H1 (cell line): Measurements from ENCODE around the gene LCORL. TPM values are rescaled to one million over a fixed set of nuclear protein-coding genes. Genes with fewer than 3 reads are reported as not detected.

Experiments
- CTCF ChIA-PET: fragments of 300-600 bp; sonication (Branson Sonifier 250); formaldehyde crosslinking; loops from one replicate; lab custom pipeline; 2021; ENCODE audit not compliant: partially characterized antibody; lab: Charles Lee
- POLR2A ChIA-PET: fragments of 300-600 bp; sonication (Branson Sonifier 250); formaldehyde crosslinking; loops from one replicate; lab custom pipeline; 2021; ENCODE audit warnings: inconsistent platforms; ENCODE audit not compliant: partially characterized antibody; lab: Charles Lee
- DNase-seq, 2 experiments: peaks; one replicate each; pipeline versions ENCODE4 v3.0.0 to v3.0.0-alpha.2; 2010 to 2022; ENCODE audit warnings: low spot score in 2 of 2, low read depth in 1 of 2, mixed read lengths in 1 of 2
- FAIRE-seq: peaks from 2 replicates; lab custom pipeline; 2011; peaks lifted over from hg19 to GRCh38; lab: Jason Lieb, UNC
- H2AFZ ChIP-seq: 2 replicates; pipeline ENCODE4 v1.8.1; 2012; ENCODE audit warnings: low read length, inconsistent platforms
- H2AK5ac ChIP-seq: 2 replicates; pipeline ENCODE4 v1.6.1; 2013; ENCODE audit warnings: low read depth, low read length
- H2BK120ac ChIP-seq: replicated peaks from 2 replicates; pipeline ENCODE3; 2013; ENCODE audit warnings: low read depth, low read length, inconsistent platforms
- H2BK12ac ChIP-seq: 2 replicates; pipeline ENCODE4 v1.6.1; 2013; ENCODE audit warnings: low read depth, low read length
- H2BK15ac ChIP-seq: 2 replicates; pipeline ENCODE4 v1.6.1; 2013; ENCODE audit warnings: low read length
- H2BK20ac ChIP-seq: 2 replicates; pipeline ENCODE4 v1.6.1; 2013; ENCODE audit warnings: low read length
- H2BK5ac ChIP-seq: 2 replicates; pipeline ENCODE4 v1.6.1; 2013; ENCODE audit warnings: low read depth, low read length
- H3K14ac ChIP-seq: 2 replicates; pipeline ENCODE4 v1.6.1; 2013; ENCODE audit warnings: inconsistent platforms; ENCODE audit not compliant: insufficient read length
- H3K18ac ChIP-seq: 2 replicates; pipeline ENCODE4 v1.6.1; 2013; ENCODE audit warnings: low read length; ENCODE audit errors: extremely low read depth
- H3K23ac ChIP-seq: 2 replicates; pipeline ENCODE4 v1.6.1; 2013; ENCODE audit warnings: inconsistent platforms; ENCODE audit not compliant: insufficient read length
- H3K23me2 ChIP-seq: 2 replicates; pipeline ENCODE4 v1.6.1; 2013; ENCODE audit warnings: low read depth, low read length
- H3K27ac ChIP-seq: 2 replicates; pipeline ENCODE4 v1.6.1; 2011; ENCODE audit warnings: low read depth, low read length, inconsistent platforms
- H3K27me3 ChIP-seq, 4 experiments: replicated peaks in 1 of 4; 1 replicate in 1 of 4; 2 replicates in 3 of 4; pipeline versions ENCODE4 v1.6.1 to v1.8.1; 2011 to 2013; ENCODE audit warnings: low read length in 3 of 4, mild to moderate bottlenecking in 3 of 4, inconsistent platforms in 2 of 4, mixed read lengths in 2 of 4, moderate library complexity in 1 of 4; ENCODE audit not compliant: control insufficient read depth in 3 of 4, insufficient read depth in 3 of 4; ENCODE audit errors: extremely low read depth in 1 of 4
- H3K36me3 ChIP-seq, 4 experiments: 2 replicates each; pipeline versions ENCODE4 v1.6.1 to v1.8.1; 2011 to 2013; ENCODE audit warnings: mild to moderate bottlenecking in 4 of 4, low read length in 3 of 4, moderate library complexity in 2 of 4, control low read depth in 1 of 4, inconsistent platforms in 1 of 4; ENCODE audit not compliant: insufficient read depth in 4 of 4, control insufficient read depth in 2 of 4
- H3K4ac ChIP-seq: replicated peaks from 2 replicates; pipeline ENCODE3; 2013; ENCODE audit warnings: low read length, low read depth, mixed read lengths, inconsistent platforms; ENCODE audit not compliant: insufficient read length
- H3K4me1 ChIP-seq, 4 experiments: replicated peaks in 1 of 4; 1 replicate in 1 of 4; 2 replicates in 3 of 4; pipeline versions ENCODE4 v1.6.1 to v1.8.1; 2011 to 2013; ENCODE audit warnings: low read length in 3 of 4, inconsistent platforms in 2 of 4, mixed read lengths in 1 of 4; ENCODE audit not compliant: insufficient read depth in 4 of 4, control insufficient read depth in 3 of 4
- H3K4me2 ChIP-seq, 2 experiments: 2 replicates each; pipeline versions ENCODE4 v1.6.1 to v1.8.1; 2011 to 2013; ENCODE audit warnings: low read depth in 2 of 2, low read length in 2 of 2, control low read depth in 1 of 2, inconsistent platforms in 1 of 2, mild to moderate bottlenecking in 1 of 2; ENCODE audit not compliant: insufficient read depth in 1 of 2
- H3K4me3 ChIP-seq, 4 experiments: fragments of 200-600, 300-600 bp in 1 of 4; sonication (generic), shearing (Covaris generic), sonication (Bioruptor Twin) in 1 of 4; 2 replicates each; pipeline versions ENCODE4 v1.5.1 to v1.8.1; 2011 to 2016; ENCODE audit warnings: low read length in 4 of 4, low read depth in 3 of 4, control low read depth in 2 of 4, inconsistent platforms in 2 of 4, mild to moderate bottlenecking in 2 of 4, mixed read lengths in 1 of 4, moderate library complexity in 1 of 4; ENCODE audit not compliant: insufficient read depth in 2 of 4; ENCODE audit errors: extremely low read depth in 1 of 4
- H3K56ac ChIP-seq: replicated peaks from 2 replicates; pipeline ENCODE3; 2013; ENCODE audit warnings: low read depth, mild to moderate bottlenecking, mixed read lengths, low read length, inconsistent platforms; ENCODE audit not compliant: insufficient read length
- H3K79me1 ChIP-seq: 2 replicates; pipeline ENCODE4 v1.6.1; 2013; ENCODE audit warnings: low read depth, low read length, control low read depth
- H3K79me2 ChIP-seq, 2 experiments: 2 replicates each; pipeline versions ENCODE4 v1.6.1 to v1.8.1; 2012 to 2013; ENCODE audit warnings: low read length in 2 of 2, mild to moderate bottlenecking in 2 of 2, inconsistent platforms in 1 of 2; ENCODE audit not compliant: insufficient read depth in 2 of 2, control insufficient read depth in 1 of 2
- H3K9ac ChIP-seq, 4 experiments: replicated peaks in 1 of 4; 1 replicate in 1 of 4; 2 replicates in 3 of 4; pipeline versions ENCODE4 v1.6.1 to v1.8.1; 2011 to 2013; ENCODE audit warnings: low read depth in 3 of 4, low read length in 3 of 4, control low read depth in 2 of 4, mild to moderate bottlenecking in 2 of 4, moderate library complexity in 2 of 4, inconsistent platforms in 1 of 4; ENCODE audit errors: extremely low read depth in 1 of 4
- H3K9me3 ChIP-seq, 2 experiments: 2 replicates each; pipeline versions ENCODE4 v1.6.1 to v1.8.1; 2012 to 2013; ENCODE audit warnings: mild to moderate bottlenecking in 2 of 2, moderate library complexity in 2 of 2, control low read depth in 1 of 2, inconsistent platforms in 1 of 2, low read depth in 1 of 2, low read length in 1 of 2, mixed read lengths in 1 of 2; ENCODE audit not compliant: insufficient read depth in 2 of 2
- H4K20me1 ChIP-seq, 2 experiments: replicated peaks in 1 of 2; 2 replicates each; pipeline versions ENCODE3 to v1.8.1; 2011 to 2013; ENCODE audit warnings: inconsistent platforms in 2 of 2, low read length in 2 of 2, mild to moderate bottlenecking in 1 of 2; ENCODE audit not compliant: insufficient read depth in 2 of 2, control insufficient read depth in 1 of 2
- H4K5ac ChIP-seq: 2 replicates; pipeline ENCODE4 v1.6.1; 2013; ENCODE audit warnings: low read length, low read depth, mixed read lengths, inconsistent platforms; ENCODE audit not compliant: insufficient read length
- H4K8ac ChIP-seq: 2 replicates; pipeline ENCODE4 v1.8.0; 2013; ENCODE audit warnings: mild to moderate bottlenecking, moderate library complexity, low read length, inconsistent platforms; ENCODE audit not compliant: insufficient read depth; ENCODE audit errors: extremely low read depth
- H4K91ac ChIP-seq: replicated peaks from 2 replicates; pipeline ENCODE3; 2013; ENCODE audit warnings: low read length, mixed read lengths, inconsistent platforms; ENCODE audit not compliant: insufficient read length
- GTF2F1 ChIP-seq: IDR thresholded peaks from 2 replicates; pipeline ENCODE4 v1.6.1; 2012; ENCODE audit warnings: low read depth, low read length, improper control_type of control experiment, borderline replicate concordance
- NRF1 ChIP-seq: IDR thresholded peaks from 2 replicates; pipeline ENCODE4 v1.6.1; 2011; ENCODE audit warnings: mild to moderate bottlenecking, low read depth, low read length, improper control_type of control experiment
- SRF ChIP-seq: IDR thresholded peaks from 2 replicates; pipeline ENCODE4 v1.6.1; 2011; ENCODE audit warnings: mild to moderate bottlenecking, low read depth, low read length, moderate library complexity
- TBP ChIP-seq: IDR thresholded peaks from 2 replicates; pipeline ENCODE4 v1.6.1; 2011; ENCODE audit warnings: low read depth, low read length, improper control_type of control experiment
- TCF12 ChIP-seq: IDR thresholded peaks from 2 replicates; pipeline ENCODE4 v1.6.1; 2011; ENCODE audit warnings: low read depth, mild to moderate bottlenecking, low read length
- WGBS, 2 experiments: shearing (Covaris generic) in 1 of 2; methylation state at CpG; one replicate each; pipeline versions ENCODE4 v1.1.6 to v1.1.7; 2013 to 2015; ENCODE audit warnings: low lambda C conversion rate in 2 of 2, mixed read lengths in 2 of 2, inconsistent platforms in 1 of 2, low coverage in 1 of 2, missing lambda C conversion rate in 1 of 2; ENCODE audit not compliant: insufficient replicate concordance in 2 of 2, insufficient coverage in 1 of 2, insufficient read length in 1 of 2; ENCODE audit errors: extremely low coverage in 1 of 2, missing lambda C conversion rate in 1 of 2; 5-methylcytosine and 5-hydroxymethylcytosine counted together
- polyA plus RNA-seq, 7 experiments: library from polyadenylated mRNA; depleted of rRNA in 3 of 7; stranded (reverse) in 5 of 7; unstranded in 2 of 7; fragments of >200 nt in 5 of 7; fragments of 200-250 nt in 2 of 7; gene quantifications; 1 replicate in 5 of 7; 2 replicates in 1 of 7; 4 replicates in 1 of 7; pipeline versions ENCODE4 v1.2.1 to v1.2.3, GENCODE V29; 2011 to 2013; ENCODE audit warnings: missing spikeins in 2 of 7, mixed read lengths in 2 of 7
- total RNA-seq: library from RNA; stranded (reverse); fragmentation: NEBNext Ultra II Directional; extraction: Animal tissue kit (Norgen Biotek cat#: 25700); gene quantifications from 2 replicates; pipeline ENCODE4 v1.2.1, GENCODE V29; 2021
- TF ChIP-seq, protein P1 (sequence below), 3 experiments: IDR thresholded peaks; 1 replicate in 2 of 3; 2 replicates in 1 of 3; pipeline versions ENCODE4 v1.5.1 to v1.6.1; 2011; ENCODE audit warnings: low read length in 3 of 3, mild to moderate bottlenecking in 3 of 3, inconsistent platforms in 2 of 3, low read depth in 1 of 3, moderate library complexity in 1 of 3; ENCODE audit not compliant: insufficient read depth in 1 of 3; ENCODE audit errors: control extremely low read depth in 1 of 3

The LCORL gene
- total and polyA plus RNA-seq, 2 of the 8 experiments (the other 6 are each of a cell fraction or from before 2014, with no cell fraction given), result 2.2 to 19.2 TPM

DNA sequence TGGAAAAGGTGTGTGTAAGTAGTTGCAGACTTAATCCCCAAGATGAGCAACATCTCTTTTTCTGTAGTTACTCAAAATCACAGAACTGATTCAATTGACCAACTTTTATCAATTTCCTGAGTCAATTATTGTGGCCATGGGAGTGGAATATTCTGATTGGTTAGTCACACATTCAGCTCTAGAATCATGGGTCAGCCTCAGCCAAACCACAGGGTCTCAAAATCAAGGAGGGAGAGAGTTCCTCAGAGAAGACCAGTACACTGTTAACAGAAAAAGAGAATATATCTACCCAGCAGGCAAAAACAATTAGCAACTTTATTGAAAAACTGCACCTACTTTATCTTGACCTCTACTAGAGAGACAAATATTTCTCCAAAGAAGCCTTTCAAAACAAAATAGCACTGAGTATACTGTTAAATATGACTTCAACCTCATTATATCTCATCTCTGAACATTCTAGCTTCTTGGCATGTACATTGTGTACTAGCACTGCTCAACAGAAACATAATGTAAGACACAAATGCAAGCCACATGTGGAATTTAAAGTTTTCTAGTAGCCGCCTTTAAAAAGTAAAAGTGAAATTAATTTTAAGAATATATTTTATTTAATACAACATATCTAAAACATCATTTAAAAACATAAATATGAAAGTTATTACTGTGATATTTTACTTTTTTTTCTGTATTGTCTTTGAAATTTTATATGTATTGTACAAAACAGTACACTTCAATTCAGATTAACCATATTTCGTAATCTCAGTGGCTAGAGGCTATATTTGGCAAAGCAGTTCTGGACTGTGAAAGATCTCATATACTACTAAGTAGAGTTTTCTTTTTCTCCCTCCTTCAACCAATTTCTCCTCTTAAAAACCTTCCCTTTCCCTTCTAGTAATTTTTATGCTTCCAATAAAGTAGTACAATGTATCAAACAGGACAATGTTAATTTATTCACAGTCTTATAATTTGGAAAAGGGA, 11.8 kb upstream of the LCORL start:
- Histone ChIP-seq H3K9me3 (no peaks in the 10 kb centered on the region), H2BK15ac (no peak overlapping the region), H3K9ac (no peak overlapping the region), H3K36me3 (no peaks in the 10 kb centered on the region), H4K5ac (no peak overlapping the region), H3K27ac (no peak overlapping the region), H2BK12ac (no peak overlapping the region)
- POLR2A ChIA-PET, result no interaction called here
- no peak for DNase-seq
- no peak for TF ChIP-seq SRF
- TF ChIP-seq GTF2F1, result no peak
- TF ChIP-seq TBP, result no peak
- TF ChIP-seq, protein P1, sequence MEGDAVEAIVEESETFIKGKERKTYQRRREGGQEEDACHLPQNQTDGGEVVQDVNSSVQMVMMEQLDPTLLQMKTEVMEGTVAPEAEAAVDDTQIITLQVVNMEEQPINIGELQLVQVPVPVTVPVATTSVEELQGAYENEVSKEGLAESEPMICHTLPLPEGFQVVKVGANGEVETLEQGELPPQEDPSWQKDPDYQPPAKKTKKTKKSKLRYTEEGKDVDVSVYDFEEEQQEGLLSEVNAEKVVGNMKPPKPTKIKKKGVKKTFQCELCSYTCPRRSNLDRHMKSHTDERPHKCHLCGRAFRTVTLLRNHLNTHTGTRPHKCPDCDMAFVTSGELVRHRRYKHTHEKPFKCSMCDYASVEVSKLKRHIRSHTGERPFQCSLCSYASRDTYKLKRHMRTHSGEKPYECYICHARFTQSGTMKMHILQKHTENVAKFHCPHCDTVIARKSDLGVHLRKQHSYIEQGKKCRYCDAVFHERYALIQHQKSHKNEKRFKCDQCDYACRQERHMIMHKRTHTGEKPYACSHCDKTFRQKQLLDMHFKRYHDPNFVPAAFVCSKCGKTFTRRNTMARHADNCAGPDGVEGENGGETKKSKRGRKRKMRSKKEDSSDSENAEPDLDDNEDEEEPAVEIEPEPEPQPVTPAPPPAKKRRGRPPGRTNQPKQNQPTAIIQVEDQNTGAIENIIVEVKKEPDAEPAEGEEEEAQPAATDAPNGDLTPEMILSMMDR (IDR thresholded peaks at IDR 0.05; ENCODE audit: control extremely low read depth in 1 of 3, insufficient read depth in 1 of 3, low read depth in 1 of 3, low read length in 3 of 3), result no peak
- no peak for TF ChIP-seq NRF1
- TF ChIP-seq TCF12, result no peak
- TF ChIP-seq, all 59 proteins: peak for 0
- H2BK120ac ChIP-seq, result no peak overlapping the region
- no peak overlapping the region for H3K56ac ChIP-seq
- no peaks in the 10 kb centered on the region for H4K20me1 ChIP-seq
- H3K4me2 ChIP-seq, result no peak overlapping the region
- no peak overlapping the region for H3K4me3 ChIP-seq
- H3K23me2 ChIP-seq, result no peaks in the 10 kb centered on the region
- FAIRE-seq, result no peak
- no peak overlapping the region for H2AK5ac ChIP-seq
- WGBS, 2 experiments, result 84% methylated on average over 2 of the region's 2 CpGs; no CpG with 5 or more reads in 1 of the 2 experiments
- H2AFZ ChIP-seq, result no peak overlapping the region
- no peak overlapping the region for H2BK5ac ChIP-seq
- no peak overlapping the region for H3K18ac ChIP-seq
- no peak overlapping the region for H2BK20ac ChIP-seq
- H3K14ac ChIP-seq, result no peak overlapping the region
- CTCF ChIA-PET, result interaction anchor here (0.8 kb wide), 1 partner anchor 10 kb away, joined by 3 read pairs; no protein-coding TSS in a partner anchor
- no peaks in the 10 kb centered on the region for H3K4me1 ChIP-seq
- H3K79me2 ChIP-seq, result no peaks in the 10 kb centered on the region
- H4K8ac ChIP-seq, result no peak overlapping the region
- no peak overlapping the region for H3K23ac ChIP-seq
- no peak overlapping the region for H4K91ac ChIP-seq
- no peaks in the 10 kb centered on the region for H3K79me1 ChIP-seq
- no peaks in the 10 kb centered on the region for H3K27me3 ChIP-seq
- no peak overlapping the region for H3K4ac ChIP-seq
